ENCODE measurements around the gene TXNL4B. TPM values are rescaled to one million over a fixed set of nuclear protein-coding genes. Genes with fewer than 3 reads are reported as not detected.

Gene TXNL4B
- total RNA-seq (15.4 and 16.1 TPM in 2 replicates), polyA plus RNA-seq (9.9 and 11.9 TPM in 2 replicates), polyA minus RNA-seq (4.7 and 7.9 TPM in 2 replicates)
- total RNA-seq (2013), result 15.5 TPM

DNA sequence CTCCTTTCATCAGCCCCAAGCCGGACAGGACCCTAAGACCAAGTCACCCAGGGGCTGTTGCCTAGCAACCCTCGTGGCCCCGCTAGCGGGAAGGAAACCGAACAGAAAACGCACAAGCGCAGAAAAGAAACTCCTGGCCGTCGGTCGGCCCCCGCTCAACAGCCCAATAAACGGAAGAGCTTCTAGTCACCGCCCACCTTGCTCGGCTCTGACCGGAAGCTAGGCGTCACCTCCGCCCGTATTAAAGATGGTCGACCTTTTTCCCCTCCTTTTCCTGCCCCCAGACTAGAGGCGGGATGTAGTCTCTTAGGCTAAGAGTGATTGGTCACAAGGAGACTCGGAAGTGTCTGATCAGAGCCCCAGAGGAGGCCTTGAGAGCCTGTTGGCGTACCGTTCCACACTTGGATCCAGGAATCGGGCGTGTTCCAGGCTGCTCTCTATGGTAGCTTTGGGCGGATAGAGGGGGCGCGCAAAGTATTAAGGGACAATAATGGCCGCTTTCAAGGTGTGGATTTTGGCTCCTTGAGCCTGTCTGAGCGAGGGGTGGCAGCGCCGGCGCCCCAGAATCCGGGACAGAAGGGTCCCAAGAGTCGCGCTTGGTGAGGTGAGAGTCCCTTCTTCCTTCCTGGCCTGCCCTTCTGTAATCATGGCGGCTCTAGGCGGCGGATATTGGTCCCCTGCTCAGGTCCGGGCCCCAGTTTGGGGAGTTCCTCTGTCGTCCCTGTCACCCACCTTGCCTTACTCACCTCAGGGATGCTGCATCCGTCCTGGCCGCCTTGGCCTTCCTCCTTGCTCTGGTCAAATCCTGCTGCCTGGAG is at the start of gene TXNL4B, which contains the start of gene DHX38:
TXNL4B (minus strand) TSS at position 173 of the 818 bp plus-strand sequence. CDS start 2,871 bp downstream, outside the sequence.
DHX38 (plus strand) TSS at position 400 of the 818 bp plus-strand sequence. CDS start 2,311 bp downstream, outside the sequence.
- Histone ChIP-seq H4K20me1 (ENCODE audit: control insufficient read depth, insufficient read depth, low read length, poor library complexity, severe bottlenecking) (peaks cover 13% of the 10 kb centered on the region), H3K79me2 (ENCODE audit: control insufficient read depth, insufficient read depth, low read length) (peaks cover 48% of the 10 kb centered on the region), H3K4me2 (replicated peaks; ENCODE audit: low read depth, low read length, poor library complexity, severe bottlenecking) (peak within 1 kb of the TSS; percentile 80), H3K27me3 (replicated peaks in 1 of 4; ENCODE audit: control extremely low read depth in 1 of 4, control insufficient read depth in 3 of 4, insufficient read depth in 4 of 4, low read length in 3 of 4) (no peaks in the 10 kb centered on the region), H3K4me3 (ENCODE audit: control extremely low read depth in 1 of 5, extremely low read depth in 1 of 5, insufficient read depth in 1 of 5, low read depth in 2 of 5, low read length in 4 of 5) (peak within 1 kb of the TSS; percentile 84 to 95 (median 88)), H3K9ac (ENCODE audit: low read length) (peak within 1 kb of the TSS; percentile 92), H3K4me1 (ENCODE audit: control insufficient read depth in 2 of 2, insufficient read depth in 2 of 2, low read length in 2 of 2) (peaks cover 20 to 28% of the 10 kb centered on the region in 2 donors), H2AFZ (ENCODE audit: insufficient read depth, low read depth, low read length, poor library complexity, severe bottlenecking) (peak within 1 kb of the TSS; percentile 86), H3K27ac (ENCODE audit: low read length in 2 of 2) (peak within 1 kb of the TSS; percentile 85 to 91), H3K9me3 (ENCODE audit: control extremely low read depth in 1 of 3, control insufficient read depth in 2 of 3, insufficient read depth in 1 of 3, low read length in 2 of 3) (no peaks in the 10 kb centered on the region), H3K36me3 (replicated peaks in 1 of 2; ENCODE audit: control extremely low read depth in 1 of 2, control insufficient read depth in 1 of 2, extremely low read depth in 1 of 2, insufficient read depth in 2 of 2, low read length in 1 of 2) (peaks cover 6 to 50% of the 10 kb centered on the region in 2 experiments)
- intact Hi-C loops (cut with micrococcal nuclease), result loop anchor here (1.0 to 10.0 kb wide), 6 partner anchors 79 to 1289 kb away; partner anchors contain the start of genes DHODH, IST1, PHLPP2 and PMFBP1
- Mint-ChIP-seq H3K27me3 (no peaks in the 10 kb centered on the region), H3K4me3 (peak within 1 kb of the TSS; percentile 90), H3K27ac (peak within 1 kb of the TSS; percentile 92), H3K9me3 (ENCODE audit: insufficient read depth) (no peaks in the 10 kb centered on the region), H3K4me1 (peaks cover 42% of the 10 kb centered on the region)
- ChIA-PET CTCF (interaction anchor here (1.0 to 3.6 kb wide), 4 partner anchors 23 to 78 kb away, joined by 3 to 15 read pairs (median 3); partner anchors contain the start of gene PMFBP1), POLR2A (interaction anchor here (0.6 kb wide), 2 partner anchors 275 to 388 kb away, joined by 3 to 9 read pairs; no protein-coding TSS in a partner anchor)
- WGBS (ENCODE audit: insufficient coverage), result under 1% methylated on average over 35 of the region's 43 CpGs
- peak; percentile 96 for DNase-seq
- ATAC-seq (ENCODE audit: low read depth), result peak; percentile 96
- TF ChIP-seq EZH2 (IDR thresholded peaks at IDR 0.05; ENCODE audit: borderline replicate concordance, insufficient read depth, low read depth, low read length, poor library complexity, severe bottlenecking), result no peak
- TF ChIP-seq, protein P1, sequence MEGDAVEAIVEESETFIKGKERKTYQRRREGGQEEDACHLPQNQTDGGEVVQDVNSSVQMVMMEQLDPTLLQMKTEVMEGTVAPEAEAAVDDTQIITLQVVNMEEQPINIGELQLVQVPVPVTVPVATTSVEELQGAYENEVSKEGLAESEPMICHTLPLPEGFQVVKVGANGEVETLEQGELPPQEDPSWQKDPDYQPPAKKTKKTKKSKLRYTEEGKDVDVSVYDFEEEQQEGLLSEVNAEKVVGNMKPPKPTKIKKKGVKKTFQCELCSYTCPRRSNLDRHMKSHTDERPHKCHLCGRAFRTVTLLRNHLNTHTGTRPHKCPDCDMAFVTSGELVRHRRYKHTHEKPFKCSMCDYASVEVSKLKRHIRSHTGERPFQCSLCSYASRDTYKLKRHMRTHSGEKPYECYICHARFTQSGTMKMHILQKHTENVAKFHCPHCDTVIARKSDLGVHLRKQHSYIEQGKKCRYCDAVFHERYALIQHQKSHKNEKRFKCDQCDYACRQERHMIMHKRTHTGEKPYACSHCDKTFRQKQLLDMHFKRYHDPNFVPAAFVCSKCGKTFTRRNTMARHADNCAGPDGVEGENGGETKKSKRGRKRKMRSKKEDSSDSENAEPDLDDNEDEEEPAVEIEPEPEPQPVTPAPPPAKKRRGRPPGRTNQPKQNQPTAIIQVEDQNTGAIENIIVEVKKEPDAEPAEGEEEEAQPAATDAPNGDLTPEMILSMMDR (IDR thresholded peaks at IDR 0.05), result no peak
